A549 (cell line): ENCODE results near the gene OVAAL. TPM values are rescaled to one million over a fixed set of nuclear protein-coding genes. Genes with fewer than 3 reads are reported as not detected.

Source experiments
- ATAC-seq, 2 experiments: fragments of 200-7000 bp in 1 of 2; fragments of >200 bp in 1 of 2; cut with Nextera tagmentation in 1 of 2; cut with Tn5 transposase in 1 of 2; 3 replicates each; pipeline versions ENCODE4 v1.8.0 to v1.9.1; 2018 to 2020; ENCODE audit warnings: mild to moderate bottlenecking in 1 of 2, moderate library complexity in 1 of 2
- CTCF ChIA-PET: fragments of 300-600 bp; sonication (Branson Sonifier 250); formaldehyde crosslinking; extraction: SDS; loops from one replicate; lab custom pipeline; 2021; ENCODE audit warnings: antibody characterized with exemption, inconsistent platforms; lab: Yijun Ruan, JAX
- POLR2A ChIA-PET: fragments of 350-600 bp; formaldehyde crosslinking; extraction: SDS; loops from one replicate; lab custom pipeline; 2021; ENCODE audit warnings: antibody characterized with exemption, inconsistent platforms; lab: Yijun Ruan, JAX
- DNase-seq, 2 experiments: peaks; one replicate each; pipeline versions ENCODE4 v3.0.0 to v3.0.0-alpha.2; 2011 to 2016; ENCODE audit warnings: low read depth in 1 of 2, low spot score in 1 of 2
- FAIRE-seq: peaks from 2 replicates; lab custom pipeline; 2011; peaks lifted over from hg19 to GRCh38; lab: Jason Lieb, UNC
- H3K27ac ChIP-seq, 2 experiments: fragments of >200 bp; sonication (Bioruptor Twin); formaldehyde crosslinking; 3 replicates each; pipeline ENCODE4 v1.5.1; 2016 to 2017
- H3K4me1 ChIP-seq: fragments of >200 bp; sonication (Bioruptor Twin); formaldehyde crosslinking; 3 replicates; pipeline ENCODE4 v1.6.1; 2016
- H3K4me2 ChIP-seq: fragments of >200 bp; sonication (Bioruptor Twin); formaldehyde crosslinking; 3 replicates; pipeline ENCODE4 v1.6.1; 2016
- H3K4me3 ChIP-seq: fragments of >200 bp; sonication (Bioruptor Twin); formaldehyde crosslinking; 3 replicates; pipeline ENCODE4 v1.5.1; 2016
- H3K9me3 ChIP-seq: fragments of >200 bp; sonication (Bioruptor Twin); formaldehyde crosslinking; 3 replicates; pipeline ENCODE4 v1.6.1; 2016
- ATOH8 ChIP-seq: fragments of 250-450 bp; sonication (Bioruptor Pico); IDR thresholded peaks from 2 replicates; pipeline ENCODE4 v1.5.0; 2020; ENCODE audit warnings: low read depth, mild to moderate bottlenecking, moderate library complexity
- CBX2 ChIP-seq: fragments of 200-600 bp; sonication (generic); IDR thresholded peaks from 2 replicates; pipeline ENCODE4 v1.6.1; 2016; ENCODE audit warnings: low read depth, mild to moderate bottlenecking, borderline replicate concordance
- CEBPB ChIP-seq, 2 experiments: fragments of >200 bp in 1 of 2; sonication (Bioruptor Twin) in 1 of 2; formaldehyde crosslinking in 1 of 2; IDR thresholded peaks; 2 replicates each; pipeline ENCODE4 v1.6.1; 2012 to 2016
- HOXB13 ChIP-seq: fragments of 250-450 bp; sonication (Bioruptor Pico); IDR thresholded peaks from 2 replicates; pipeline ENCODE4 v1.5.0; 2020; ENCODE audit warnings: low read depth, mild to moderate bottlenecking, moderate library complexity
- KDM1A ChIP-seq: fragments of 200-600 bp; sonication (generic); IDR thresholded peaks from 2 replicates; pipeline ENCODE4 v1.6.1; 2016; ENCODE audit warnings: low read depth, mild to moderate bottlenecking
- KDM5A ChIP-seq: fragments of 200-600 bp; sonication (generic); IDR thresholded peaks from 2 replicates; pipeline ENCODE4 v1.6.1; 2016; ENCODE audit warnings: antibody characterized with exemption, mild to moderate bottlenecking
- MYC ChIP-seq: IDR thresholded peaks from 2 replicates; pipeline ENCODE4 v1.6.1; 2012; ENCODE audit warnings: mild to moderate bottlenecking, inconsistent platforms, low read length, improper control_type of control experiment, borderline replicate concordance
- NFE2L2 ChIP-seq: fragments of 150-350 bp; conservative IDR thresholded peaks from 2 replicates; pipeline ENCODE4 v1.6.1; 2014; ENCODE audit warnings: low read length
- PBX3 ChIP-seq: IDR thresholded peaks from 2 replicates; pipeline ENCODE4 v1.6.1; 2012
- PHF8 ChIP-seq: fragments of 200-600 bp; sonication (generic); IDR thresholded peaks from 2 replicates; pipeline ENCODE4 v1.6.1; 2016; ENCODE audit warnings: low read depth, mild to moderate bottlenecking, antibody characterized with exemption, moderate library complexity, borderline replicate concordance
- POLR2AphosphoS2 ChIP-seq: conservative IDR thresholded peaks from 2 replicates; pipeline ENCODE4 v1.6.1; 2012; ENCODE audit warnings: low read length, improper control_type of control experiment, inconsistent platforms
- RAD21 ChIP-seq, 2 experiments: fragments of >200 bp in 1 of 2; sonication (Bioruptor Twin) in 1 of 2; formaldehyde crosslinking in 1 of 2; IDR thresholded peaks in 1 of 2; conservative IDR thresholded peaks in 1 of 2; 2 replicates in 1 of 2; 3 replicates in 1 of 2; pipeline ENCODE4 v1.6.1; 2012 to 2018; ENCODE audit warnings: inconsistent platforms in 1 of 2
- RFX5 ChIP-seq: fragments of 450-650 bp; IDR thresholded peaks from 2 replicates; pipeline ENCODE4 v1.7.1; 2014; ENCODE audit warnings: antibody characterized with exemption, mild to moderate bottlenecking, moderate library complexity
- SMC3 ChIP-seq: fragments of >200 bp; sonication (Bioruptor Twin); formaldehyde crosslinking; IDR thresholded peaks from 3 replicates; pipeline ENCODE4 v1.6.1; 2018; ENCODE audit warnings: inconsistent platforms
- SREBF2 ChIP-seq: fragments of 450-650 bp; IDR thresholded peaks from 2 replicates; pipeline ENCODE4 v1.6.1; 2014; ENCODE audit warnings: mild to moderate bottlenecking, moderate library complexity
- ZC3H11A ChIP-seq: fragments of 450-650 bp; IDR thresholded peaks from 2 replicates; pipeline ENCODE4 v1.6.1; 2014; ENCODE audit warnings: antibody characterized with exemption, mild to moderate bottlenecking
- ZNF302 ChIP-seq: fragments of 250-450 bp; sonication (Bioruptor Pico); IDR thresholded peaks from 2 replicates; pipeline ENCODE4 v1.9.0; 2021; ENCODE audit warnings: inconsistent platforms, mild to moderate bottlenecking, moderate library complexity
- WGBS: methylation state at CpG from one replicate; pipeline ENCODE4 v1.1.6; 2017; ENCODE audit errors: missing lambda C conversion rate; 5-methylcytosine and 5-hydroxymethylcytosine counted together
- polyA plus RNA-seq, 4 experiments: library from polyadenylated mRNA; depleted of rRNA in 3 of 4; stranded (reverse); fragments of >200 nt; fragmentation: RNase III in 1 of 4; extraction: RNeasy Plus Mini Kit Qiagen cat#74134 plus additional on column Dnase treatment in 1 of 4; gene quantifications; 2 replicates in 3 of 4; 3 replicates in 1 of 4; pipeline ENCODE4 v1.2.3, GENCODE V29; 2011 to 2017
- TF ChIP-seq, protein P1 (sequence below): fragments of 250-450 bp; sonication (Bioruptor Pico); IDR thresholded peaks from 2 replicates; pipeline ENCODE4 v1.5.0; 2021; ENCODE audit warnings: mild to moderate bottlenecking, moderate library complexity, borderline replicate concordance
- TF ChIP-seq, protein P2 (sequence below): fragments of 200-600 bp; sonication (generic); IDR thresholded peaks from 2 replicates; pipeline ENCODE4 v1.6.1; 2016; ENCODE audit warnings: antibody characterized with exemption, mild to moderate bottlenecking, moderate library complexity
- TF ChIP-seq, protein P3 (sequence below): fragments of 450-650 bp; IDR thresholded peaks from 2 replicates; pipeline ENCODE4 v1.6.1; 2014; ENCODE audit warnings: antibody characterized with exemption

Gene OVAAL
- polyA plus RNA-seq, 2 of the 4 experiments (the other 2 are of a cell fraction), result 0.08 TPM; not detected in 1

- TF ChIP-seq, protein P1, sequence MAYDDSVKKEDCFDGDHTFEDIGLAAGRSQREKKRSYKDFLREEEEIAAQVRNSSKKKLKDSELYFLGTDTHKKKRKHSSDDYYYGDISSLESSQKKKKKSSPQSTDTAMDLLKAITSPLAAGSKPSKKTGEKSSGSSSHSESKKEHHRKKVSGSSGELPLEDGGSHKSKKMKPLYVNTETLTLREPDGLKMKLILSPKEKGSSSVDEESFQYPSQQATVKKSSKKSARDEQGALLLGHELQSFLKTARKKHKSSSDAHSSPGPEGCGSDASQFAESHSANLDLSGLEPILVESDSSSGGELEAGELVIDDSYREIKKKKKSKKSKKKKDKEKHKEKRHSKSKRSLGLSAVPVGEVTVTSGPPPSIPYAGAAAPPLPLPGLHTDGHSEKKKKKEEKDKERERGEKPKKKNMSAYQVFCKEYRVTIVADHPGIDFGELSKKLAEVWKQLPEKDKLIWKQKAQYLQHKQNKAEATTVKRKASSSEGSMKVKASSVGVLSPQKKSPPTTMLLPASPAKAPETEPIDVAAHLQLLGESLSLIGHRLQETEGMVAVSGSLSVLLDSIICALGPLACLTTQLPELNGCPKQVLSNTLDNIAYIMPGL (CRISPR knock-in tag), result no peak
- TF ChIP-seq CBX2 (no peak), SMC3 (peak; percentile 46; the same call in 2 of the 3 replicates), ATOH8 (CRISPR knock-in tag) (no peak), PBX3 (no peak), SREBF2 (no peak), ZNF302 (CRISPR knock-in tag) (no peak), KDM5A (no peak), NFE2L2 (no peak), POLR2AphosphoS2 (no peak), RAD21 (conservative IDR thresholded peaks at IDR 0.05 in 1 of 2, IDR thresholded peaks at IDR 0.05 in 1 of 2) (peak; percentile 4 to 52; a peak in 3 of 5 replicates), KDM1A (no peak), MYC (no peak), ZC3H11A (no peak)
- TF ChIP-seq, protein P2, sequence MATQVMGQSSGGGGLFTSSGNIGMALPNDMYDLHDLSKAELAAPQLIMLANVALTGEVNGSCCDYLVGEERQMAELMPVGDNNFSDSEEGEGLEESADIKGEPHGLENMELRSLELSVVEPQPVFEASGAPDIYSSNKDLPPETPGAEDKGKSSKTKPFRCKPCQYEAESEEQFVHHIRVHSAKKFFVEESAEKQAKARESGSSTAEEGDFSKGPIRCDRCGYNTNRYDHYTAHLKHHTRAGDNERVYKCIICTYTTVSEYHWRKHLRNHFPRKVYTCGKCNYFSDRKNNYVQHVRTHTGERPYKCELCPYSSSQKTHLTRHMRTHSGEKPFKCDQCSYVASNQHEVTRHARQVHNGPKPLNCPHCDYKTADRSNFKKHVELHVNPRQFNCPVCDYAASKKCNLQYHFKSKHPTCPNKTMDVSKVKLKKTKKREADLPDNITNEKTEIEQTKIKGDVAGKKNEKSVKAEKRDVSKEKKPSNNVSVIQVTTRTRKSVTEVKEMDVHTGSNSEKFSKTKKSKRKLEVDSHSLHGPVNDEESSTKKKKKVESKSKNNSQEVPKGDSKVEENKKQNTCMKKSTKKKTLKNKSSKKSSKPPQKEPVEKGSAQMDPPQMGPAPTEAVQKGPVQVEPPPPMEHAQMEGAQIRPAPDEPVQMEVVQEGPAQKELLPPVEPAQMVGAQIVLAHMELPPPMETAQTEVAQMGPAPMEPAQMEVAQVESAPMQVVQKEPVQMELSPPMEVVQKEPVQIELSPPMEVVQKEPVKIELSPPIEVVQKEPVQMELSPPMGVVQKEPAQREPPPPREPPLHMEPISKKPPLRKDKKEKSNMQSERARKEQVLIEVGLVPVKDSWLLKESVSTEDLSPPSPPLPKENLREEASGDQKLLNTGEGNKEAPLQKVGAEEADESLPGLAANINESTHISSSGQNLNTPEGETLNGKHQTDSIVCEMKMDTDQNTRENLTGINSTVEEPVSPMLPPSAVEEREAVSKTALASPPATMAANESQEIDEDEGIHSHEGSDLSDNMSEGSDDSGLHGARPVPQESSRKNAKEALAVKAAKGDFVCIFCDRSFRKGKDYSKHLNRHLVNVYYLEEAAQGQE, result no peak
- TF ChIP-seq, protein P3, sequence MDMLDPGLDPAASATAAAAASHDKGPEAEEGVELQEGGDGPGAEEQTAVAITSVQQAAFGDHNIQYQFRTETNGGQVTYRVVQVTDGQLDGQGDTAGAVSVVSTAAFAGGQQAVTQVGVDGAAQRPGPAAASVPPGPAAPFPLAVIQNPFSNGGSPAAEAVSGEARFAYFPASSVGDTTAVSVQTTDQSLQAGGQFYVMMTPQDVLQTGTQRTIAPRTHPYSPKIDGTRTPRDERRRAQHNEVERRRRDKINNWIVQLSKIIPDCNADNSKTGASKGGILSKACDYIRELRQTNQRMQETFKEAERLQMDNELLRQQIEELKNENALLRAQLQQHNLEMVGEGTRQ, result no peak
Observed at GRCh38 chr1:180586671-180587155, 27.9 kb downstream of the OVAAL start (continued).

DNA sequence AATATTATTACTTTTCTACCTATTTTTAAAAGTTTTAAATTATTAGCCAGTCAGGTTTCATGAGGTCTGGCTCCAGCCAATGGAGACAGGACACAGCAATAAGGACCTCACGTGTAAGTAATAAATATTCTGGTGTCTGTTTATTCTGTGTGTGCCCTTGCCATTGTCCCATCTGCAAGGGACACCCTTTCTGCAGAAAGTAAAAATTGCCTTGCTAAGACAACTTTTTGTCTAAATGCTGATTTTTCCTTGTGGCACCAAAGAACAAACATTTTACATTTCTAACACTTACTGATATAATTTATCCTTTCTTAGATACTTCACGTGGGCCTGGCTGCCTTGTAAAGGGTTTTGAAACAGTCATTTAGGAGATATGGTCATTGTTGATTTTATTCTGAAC, 29.4 kb downstream of the OVAAL start:
- ChIA-PET CTCF (no interaction called here), POLR2A (no interaction called here)
- TF ChIP-seq PHF8 (no peak), HOXB13 (no peak), POLR2AphosphoS2 (no peak), CEBPB (IDR thresholded peaks at IDR 0.05) (no peak), ATOH8 (CRISPR knock-in tag) (no peak), RFX5 (no peak)
- 65% methylated on average over 2 of the region's 2 CpGs for WGBS
- H3K4me2 ChIP-seq, result no peak overlapping the region
- no peak for DNase-seq
- ATAC-seq, result no peak
- H3K4me3 ChIP-seq, result no peak overlapping the region
- no peak for FAIRE-seq
- peaks cover 9% of the 10 kb centered on the region; the same call in 2 of the 3 replicates for H3K9me3 ChIP-seq
- H3K27ac ChIP-seq, result peak overlapping the region in 1 of 2 experiments; percentile 84; a peak in 3 of 6 replicates
- H3K4me1 ChIP-seq, result peaks cover 30% of the 10 kb centered on the region
